ENCODE measurements around the gene PLEKHA5.

Gene PLEKHA5

DNA sequence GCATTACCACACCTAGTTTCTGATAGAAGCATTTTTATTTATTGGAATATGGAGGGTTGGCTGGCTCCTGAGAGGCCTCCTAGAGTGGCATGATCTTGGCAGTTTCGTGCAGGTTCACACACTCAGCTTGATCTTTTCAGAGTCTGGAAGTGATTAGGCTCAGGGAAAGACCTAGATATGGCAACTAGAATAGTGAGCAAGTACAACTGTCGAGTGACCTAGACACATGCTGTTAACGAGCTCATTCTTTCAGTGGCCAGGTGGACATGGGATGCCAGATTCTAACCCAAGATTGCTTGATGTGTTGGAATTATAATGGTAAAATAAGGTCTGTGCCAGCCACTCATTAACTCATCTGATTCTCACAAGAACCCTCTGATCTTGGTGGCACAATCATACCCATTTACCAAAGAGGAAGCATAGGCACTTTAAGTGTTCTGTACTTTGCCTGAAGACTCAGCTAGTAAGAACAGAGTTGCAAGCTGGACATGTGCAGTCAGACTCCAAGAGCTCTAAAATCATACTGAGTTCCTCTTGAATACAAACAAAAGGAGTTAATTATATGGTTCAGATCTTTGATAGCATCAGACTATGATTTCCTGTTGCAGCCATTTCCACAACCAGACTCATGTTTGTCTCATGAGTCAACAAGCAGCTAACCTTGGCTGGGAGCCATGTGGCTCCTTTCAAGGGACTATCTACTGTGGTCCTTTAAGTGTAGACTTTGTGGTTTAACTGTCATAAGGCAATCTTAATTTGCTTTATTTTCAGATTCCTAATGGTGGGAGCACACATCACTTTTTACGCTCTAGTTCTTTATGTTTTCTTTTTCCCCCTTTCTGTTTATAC is 144.2 kb downstream of the PLEKHA5 start:
- Histone ChIP-seq H3K27ac (no peak overlapping the region), H3K4me3 (ENCODE audit: low read depth, low read length) (no peak overlapping the region), H3K9me3 (ENCODE audit: control insufficient read depth, low read length) (no peaks in the 10 kb centered on the region), H3K9ac (no peak overlapping the region), H3K4me1 (peaks cover 10% of the 10 kb centered on the region), H3K36me3 (ENCODE audit: control insufficient read depth, insufficient read depth, low read length) (no peaks in the 10 kb centered on the region), H3K27me3 (ENCODE audit: control insufficient read depth, insufficient read depth, low read length) (no peaks in the 10 kb centered on the region), H3K79me2 (no peaks in the 10 kb centered on the region), H3K4me2 (ENCODE audit: low read length) (peak overlapping the region; percentile 0), H2AFZ (no peak overlapping the region)
- TF ChIP-seq, protein P1, sequence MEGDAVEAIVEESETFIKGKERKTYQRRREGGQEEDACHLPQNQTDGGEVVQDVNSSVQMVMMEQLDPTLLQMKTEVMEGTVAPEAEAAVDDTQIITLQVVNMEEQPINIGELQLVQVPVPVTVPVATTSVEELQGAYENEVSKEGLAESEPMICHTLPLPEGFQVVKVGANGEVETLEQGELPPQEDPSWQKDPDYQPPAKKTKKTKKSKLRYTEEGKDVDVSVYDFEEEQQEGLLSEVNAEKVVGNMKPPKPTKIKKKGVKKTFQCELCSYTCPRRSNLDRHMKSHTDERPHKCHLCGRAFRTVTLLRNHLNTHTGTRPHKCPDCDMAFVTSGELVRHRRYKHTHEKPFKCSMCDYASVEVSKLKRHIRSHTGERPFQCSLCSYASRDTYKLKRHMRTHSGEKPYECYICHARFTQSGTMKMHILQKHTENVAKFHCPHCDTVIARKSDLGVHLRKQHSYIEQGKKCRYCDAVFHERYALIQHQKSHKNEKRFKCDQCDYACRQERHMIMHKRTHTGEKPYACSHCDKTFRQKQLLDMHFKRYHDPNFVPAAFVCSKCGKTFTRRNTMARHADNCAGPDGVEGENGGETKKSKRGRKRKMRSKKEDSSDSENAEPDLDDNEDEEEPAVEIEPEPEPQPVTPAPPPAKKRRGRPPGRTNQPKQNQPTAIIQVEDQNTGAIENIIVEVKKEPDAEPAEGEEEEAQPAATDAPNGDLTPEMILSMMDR (IDR thresholded peaks at IDR 0.05) = no peak

DNA sequence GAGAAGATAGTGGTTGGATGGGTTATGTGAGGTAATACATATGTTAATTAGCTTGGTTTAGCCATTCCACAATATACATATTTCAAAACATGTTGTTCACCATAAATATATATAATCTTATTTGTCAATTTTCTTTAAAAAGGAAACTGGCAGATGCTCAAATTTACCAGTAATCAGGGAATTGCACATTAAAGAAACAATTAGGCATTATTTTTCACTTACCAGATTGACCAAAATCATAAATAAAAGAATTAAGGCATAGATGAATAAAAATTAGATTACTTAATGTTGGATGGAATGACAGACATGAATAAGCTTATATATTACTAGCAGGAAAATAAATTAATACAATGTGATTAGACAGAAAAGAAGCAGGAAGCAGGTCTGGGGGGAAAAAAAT is 147.2 kb downstream of the PLEKHA5 start:
- Histone ChIP-seq H3K9ac (no peak overlapping the region), H3K4me1 (peaks cover 10% of the 10 kb centered on the region), H3K27me3 (ENCODE audit: control insufficient read depth, insufficient read depth, low read length) (no peaks in the 10 kb centered on the region), H3K4me2 (ENCODE audit: low read length) (no peak overlapping the region), H3K36me3 (ENCODE audit: control insufficient read depth, insufficient read depth, low read length) (no peaks in the 10 kb centered on the region), H3K4me3 (ENCODE audit: low read depth, low read length) (no peak overlapping the region), H3K9me3 (ENCODE audit: control insufficient read depth, low read length) (no peaks in the 10 kb centered on the region), H3K27ac (no peak overlapping the region), H3K79me2 (no peaks in the 10 kb centered on the region), H2AFZ (no peak overlapping the region)
- TF ChIP-seq, protein P1 (IDR thresholded peaks at IDR 0.05) = no peak

DNA sequence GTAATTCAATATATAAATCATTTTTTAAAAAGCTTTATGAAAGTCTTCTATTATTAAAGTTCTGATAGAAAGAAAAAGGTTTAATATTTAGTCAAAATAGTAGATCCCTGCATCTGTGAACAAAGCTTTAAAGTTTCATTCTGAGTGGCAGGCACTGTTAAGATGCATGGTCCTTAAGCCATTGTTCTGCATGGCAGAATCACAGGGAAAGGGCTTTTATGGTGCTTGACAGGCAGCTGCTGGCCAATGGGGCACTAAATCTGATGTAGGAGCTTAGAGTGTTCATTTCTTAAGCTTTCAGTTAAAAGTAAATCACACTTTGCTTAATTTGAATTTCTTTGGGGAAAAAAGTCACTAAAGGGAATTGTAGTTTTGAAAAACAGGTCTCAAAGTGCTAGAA is 148.2 kb downstream of the PLEKHA5 start:
- H3K4me2 ChIP-seq (ENCODE audit: low read length) = no peak overlapping the region
- H3K4me3 ChIP-seq (ENCODE audit: low read depth, low read length) = no peak overlapping the region
- no peak overlapping the region for H2AFZ ChIP-seq
- no peaks in the 10 kb centered on the region for H3K36me3 ChIP-seq (ENCODE audit: control insufficient read depth, insufficient read depth, low read length)
- H3K4me1 ChIP-seq = peaks cover 10% of the 10 kb centered on the region
- no peaks in the 10 kb centered on the region for H3K9me3 ChIP-seq (ENCODE audit: control insufficient read depth, low read length)
- H3K27me3 ChIP-seq (ENCODE audit: control insufficient read depth, insufficient read depth, low read length) = no peaks in the 10 kb centered on the region
- TF ChIP-seq, protein P1 (IDR thresholded peaks at IDR 0.05) = no peak
- H3K27ac ChIP-seq = no peak overlapping the region
- no peak overlapping the region for H3K9ac ChIP-seq
- H3K79me2 ChIP-seq = no peaks in the 10 kb centered on the region

DNA sequence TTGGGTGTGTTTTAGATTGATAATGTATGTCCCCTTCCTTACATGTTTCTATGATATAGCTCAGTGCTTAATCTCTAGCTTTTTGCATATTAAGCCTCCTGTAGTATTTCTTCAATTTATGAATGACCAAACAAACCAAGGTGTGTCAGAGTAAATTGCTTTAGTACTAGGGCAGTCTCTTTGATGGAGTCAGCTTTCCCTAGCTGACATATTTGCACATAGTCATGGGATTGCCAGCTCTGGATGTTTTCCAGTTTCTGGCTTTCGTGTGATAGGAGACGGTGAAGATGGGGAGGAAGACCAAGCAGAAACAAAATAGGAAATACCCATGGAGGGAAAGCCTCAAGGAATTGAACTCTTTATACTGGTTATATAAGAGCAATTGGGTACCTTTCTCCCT is 148.9 kb downstream of the PLEKHA5 start:
- Histone ChIP-seq H3K9ac (no peak overlapping the region), H3K9me3 (ENCODE audit: control insufficient read depth, low read length) (no peaks in the 10 kb centered on the region)
- TF ChIP-seq, protein P1 (IDR thresholded peaks at IDR 0.05) = no peak

More for the DNA sequence above, 148.9 kb downstream of the PLEKHA5 start:
- no peak overlapping the region for H3K4me3 ChIP-seq (ENCODE audit: low read depth, low read length)
- no peaks in the 10 kb centered on the region for H3K27me3 ChIP-seq (ENCODE audit: control insufficient read depth, insufficient read depth, low read length)
- no peaks in the 10 kb centered on the region for H3K36me3 ChIP-seq (ENCODE audit: control insufficient read depth, insufficient read depth, low read length)
- H3K4me1 ChIP-seq = peaks cover 8% of the 10 kb centered on the region
- H3K79me2 ChIP-seq = no peaks in the 10 kb centered on the region
- no peak overlapping the region for H3K27ac ChIP-seq
- no peak overlapping the region for H3K4me2 ChIP-seq (ENCODE audit: low read length)
- no peak overlapping the region for H2AFZ ChIP-seq

Data from parathyroid adenoma (tissue), 2 donors.